ENCODE measurements around the gene PNMA6E. TPM values are rescaled to one million over a fixed set of nuclear protein-coding genes. Genes with fewer than 3 reads are reported as not detected.
"Not testable (repeated sequence)": the region's sequence is repeated elsewhere in the genome, so short reads cannot be mapped to it uniquely, and the experiment has no call there.

The PNMA6E gene
- total RNA-seq, 4 donors from 2014 or later = not detected

DNA sequence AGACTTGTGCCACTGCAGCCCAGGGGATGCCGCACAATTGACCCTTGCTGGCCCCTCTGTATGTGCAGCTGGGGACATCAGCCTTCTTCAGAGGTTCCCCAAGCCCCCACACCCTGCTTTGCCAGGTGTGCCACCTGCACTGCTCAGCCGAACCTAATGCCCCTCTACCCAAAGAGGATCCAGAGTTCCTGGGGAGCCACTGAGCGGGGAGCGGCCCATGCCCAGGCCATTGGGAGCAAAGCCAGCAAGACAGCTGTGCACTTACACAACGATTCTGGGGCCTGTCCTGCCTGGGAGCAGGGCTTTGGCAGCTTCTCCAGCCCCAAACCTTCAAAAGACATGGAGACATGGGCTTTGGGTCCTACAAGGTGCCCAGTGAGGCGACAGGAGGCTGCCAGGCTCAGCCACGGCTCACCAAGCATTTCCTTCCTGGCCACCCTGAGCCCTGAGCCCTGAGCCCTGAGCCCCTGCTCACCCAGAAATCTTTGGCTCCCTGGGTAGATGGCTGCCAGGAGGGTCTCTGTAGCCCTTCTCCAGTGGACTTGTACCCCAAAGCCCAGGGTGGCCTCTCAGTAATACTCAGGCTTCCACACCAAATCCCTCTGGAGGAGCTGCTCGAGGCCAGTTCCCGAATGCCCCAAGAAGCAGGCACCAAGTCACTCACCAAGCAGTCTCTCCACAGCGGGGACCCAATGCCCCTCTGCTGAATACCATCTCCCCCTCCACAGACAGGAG is 13.0 kb downstream of the PNMA6E start:
- Histone ChIP-seq H3K9me3 (no peaks in the 10 kb centered on the region), H3K4me3 (no peak overlapping the region), H3K27me3 (no peaks in the 10 kb centered on the region), H3K36me3 (no peaks in the 10 kb centered on the region), H3K27ac (no peak overlapping the region), H3K4me1 (no peaks in the 10 kb centered on the region)
- WGBS, 2 donors = 87 to 91% methylated on average over 4 to 9 of the region's 10 CpGs
- TF ChIP-seq POLR2A (IDR thresholded peaks at IDR 0.05) = no peak
- no peak for TF ChIP-seq EP300 (IDR thresholded peaks at IDR 0.05)
- TF ChIP-seq CTCF (IDR thresholded peaks at IDR 0.05) = no peak
- DNase-seq (ENCODE audit: low spot score in 2 of 2) = no peak

DNA sequence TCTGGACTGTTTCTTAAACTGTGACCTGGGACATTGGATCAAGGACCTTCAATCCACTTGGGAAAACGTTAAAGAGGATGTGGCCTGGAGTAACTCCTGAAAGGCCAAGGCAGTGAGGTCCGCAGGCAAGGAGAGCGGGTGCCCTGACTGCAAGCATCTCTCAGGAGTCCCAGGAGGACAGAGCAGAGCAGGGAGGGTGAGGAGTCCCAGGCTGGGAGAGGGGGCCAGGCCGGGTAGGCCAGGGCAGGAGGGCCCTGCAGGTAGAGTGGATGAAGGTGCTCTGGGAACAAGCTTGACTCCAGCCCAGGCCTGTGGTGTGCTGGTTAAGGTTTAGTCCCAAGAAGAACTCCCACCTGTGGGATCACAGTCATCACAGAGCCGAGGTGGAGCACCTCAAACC is 13.8 kb downstream of the PNMA6E start:
- Histone ChIP-seq H3K27ac (no peak overlapping the region), H3K36me3 (no peaks in the 10 kb centered on the region), H3K27me3 (no peaks in the 10 kb centered on the region), H3K4me1 (no peaks in the 10 kb centered on the region), H3K9me3 (no peaks in the 10 kb centered on the region), H3K4me3 (no peak overlapping the region)
- TF ChIP-seq EP300 (IDR thresholded peaks at IDR 0.05) = no peak
- TF ChIP-seq CTCF (IDR thresholded peaks at IDR 0.05) = no peak
- no peak for TF ChIP-seq POLR2A (IDR thresholded peaks at IDR 0.05)
- no peak for DNase-seq (ENCODE audit: low spot score in 2 of 2)
- 71 to 78% methylated on average over 1 to 5 of the region's 5 CpGs for WGBS, 2 donors

GRCh38 chrX:153386097-153386496 is 15.1 kb downstream of the PNMA6E start:
- Histone ChIP-seq H3K36me3 (no peaks in the 10 kb centered on the region), H3K9me3 (no peaks in the 10 kb centered on the region), H3K4me3 (no peak overlapping the region), H3K27me3 (no peaks in the 10 kb centered on the region), H3K4me1 (peaks cover 0 to 8% (median 0%) of the 10 kb centered on the region in 4 donors), H3K27ac (no peak overlapping the region)
- 79 to 84% methylated on average over 5 of the region's 5 CpGs for WGBS, 2 donors
- TF ChIP-seq POLR2A (IDR thresholded peaks at IDR 0.05) (no peak), EP300 (IDR thresholded peaks at IDR 0.05) (no peak), CTCF (IDR thresholded peaks at IDR 0.05) (no peak)
- DNase-seq (ENCODE audit: low spot score in 2 of 2) = no peak

DNA sequence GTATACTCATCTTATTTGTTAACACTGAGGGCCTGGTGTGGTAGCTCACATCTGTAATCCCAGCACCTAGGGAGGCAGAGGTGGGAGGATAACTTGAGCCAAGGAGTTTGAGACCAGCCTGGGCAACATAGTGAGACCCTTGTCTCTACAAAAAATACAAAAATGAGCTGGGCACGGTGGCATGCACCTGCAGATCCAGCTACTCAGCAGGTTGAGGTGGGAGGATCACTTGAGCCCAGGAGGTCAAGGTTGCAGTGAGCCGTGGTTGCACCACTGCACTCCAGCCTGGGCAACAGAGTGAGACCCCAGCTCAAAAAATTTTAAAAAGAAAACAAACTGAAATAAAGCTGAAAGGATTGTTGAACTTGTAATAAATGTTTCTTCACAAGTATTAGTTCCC is 16.2 kb downstream of the PNMA6E start:
- DNase-seq (ENCODE audit: low spot score in 2 of 2); H3K9me3 ChIP-seq; H3K27me3 ChIP-seq; H3K27ac ChIP-seq; H3K4me3 ChIP-seq; H3K4me1 ChIP-seq; H3K36me3 ChIP-seq: not testable (repeated sequence)
- WGBS, 2 donors = 63 to 65% methylated on average over 1 to 2 of the region's 2 CpGs

GRCh38 chrX:153384390-153384789 is 16.8 kb downstream of the PNMA6E start:
- no peak for TF ChIP-seq CTCF (IDR thresholded peaks at IDR 0.05)
- no peak for TF ChIP-seq EP300 (IDR thresholded peaks at IDR 0.05)
- no peak for TF ChIP-seq POLR2A (IDR thresholded peaks at IDR 0.05)
- Histone ChIP-seq H3K36me3 (no peaks in the 10 kb centered on the region), H3K27ac (no peak overlapping the region), H3K4me1 (peaks cover 0 to 8% (median 0%) of the 10 kb centered on the region in 4 donors), H3K27me3 (no peaks in the 10 kb centered on the region), H3K9me3 (no peaks in the 10 kb centered on the region), H3K4me3 (no peak overlapping the region)
- DNase-seq (ENCODE audit: low spot score in 2 of 2) = no peak
- 83 to 89% methylated on average over 5 to 6 of the region's 6 CpGs for WGBS, 2 donors
